ENCODE measurements around the gene SLC9B2. TPM values are rescaled to one million over a fixed set of nuclear protein-coding genes. Genes with fewer than 3 reads are reported as not detected.
A peak's percentile ranks its signal among the peaks of the same experiment; 100 is the strongest.

The SLC9B2 gene
- polyA plus RNA-seq (2013, experiment 1 of 2; ENCODE audit: insufficient read length): 10.3 TPM
- 9.5 TPM for polyA plus RNA-seq (2013, experiment 2 of 2; ENCODE audit: insufficient read length)

GRCh38 chr4:103076747-103077347, at the start of gene SLC9B2:
TSS of gene SLC9B2 (minus strand) at chr4:103076761. CDS start at chr4:103067550, 9,211 bp downstream.
- DNase-seq: no peak

DNA sequence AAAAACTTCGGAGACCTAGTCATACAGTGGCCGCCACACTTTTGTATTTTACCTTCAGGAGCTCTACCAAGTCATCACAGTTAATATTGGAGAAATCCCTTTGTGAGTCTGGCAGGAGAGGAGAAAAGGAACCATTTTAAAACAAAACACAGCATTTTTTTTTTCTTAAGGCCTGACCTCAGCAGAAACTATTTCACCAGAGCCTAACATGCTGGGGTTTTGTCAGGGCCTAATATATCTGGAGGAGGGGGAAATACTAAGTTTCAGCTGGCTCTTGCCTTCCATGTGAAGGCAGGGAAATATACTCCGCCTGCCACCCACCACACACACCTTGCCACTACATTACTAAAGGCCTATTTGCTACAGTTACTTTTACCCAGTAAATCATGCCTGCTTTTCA, 49.6 kb upstream of the SLC9B2 start:
- DNase-seq: no peak

GRCh38 chr4:103123114-103123513, 46.6 kb upstream of the SLC9B2 start:
- DNase-seq: no peak

GRCh38 chr4:103118166-103118565, 41.6 kb upstream of the SLC9B2 start:
- DNase-seq: no peak

GRCh38 chr4:103111598-103111997, 35.0 kb upstream of the SLC9B2 start:
- no peak for DNase-seq

- no peak for DNase-seq
These were observed 32.0 kb upstream of the SLC9B2 start for GRCh38 chr4:103108542-103108941.

DNA sequence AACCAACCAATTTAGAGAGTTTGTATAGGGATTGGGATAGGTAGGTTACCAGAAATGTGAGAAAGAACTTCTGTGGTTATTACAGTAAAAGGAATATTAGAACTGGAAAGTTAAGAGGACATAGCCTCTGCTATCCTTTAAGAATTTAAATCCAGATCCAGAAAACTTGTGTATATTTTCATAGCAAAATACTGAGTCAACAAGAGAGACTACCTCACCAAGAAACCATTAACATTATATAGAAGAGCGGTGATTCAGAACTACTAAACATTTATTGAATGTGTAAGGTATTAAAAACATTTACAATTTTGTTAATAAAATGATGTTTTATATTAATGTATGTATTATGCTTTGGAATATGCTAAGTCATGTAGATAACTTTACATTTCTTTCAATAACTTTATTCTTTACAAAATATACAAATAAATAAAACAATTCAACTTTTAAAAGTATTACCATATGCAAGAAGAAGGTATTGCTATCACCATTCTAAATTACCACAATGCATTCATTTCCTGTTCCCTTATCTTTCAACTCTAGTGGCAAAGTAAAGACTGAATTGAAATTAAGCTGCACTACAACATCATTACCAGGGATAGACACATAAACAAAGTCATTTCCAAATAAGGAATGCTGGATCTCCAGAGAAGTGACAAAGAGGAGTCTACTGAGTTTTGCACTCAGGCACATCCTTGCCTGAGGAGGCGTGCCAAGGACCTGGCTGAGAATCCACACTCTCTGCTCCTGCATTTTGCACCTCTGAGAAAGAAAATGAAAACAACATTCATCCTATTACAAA, 29.2 kb upstream of the SLC9B2 start:
- DNase-seq: peak; percentile 34

DNA sequence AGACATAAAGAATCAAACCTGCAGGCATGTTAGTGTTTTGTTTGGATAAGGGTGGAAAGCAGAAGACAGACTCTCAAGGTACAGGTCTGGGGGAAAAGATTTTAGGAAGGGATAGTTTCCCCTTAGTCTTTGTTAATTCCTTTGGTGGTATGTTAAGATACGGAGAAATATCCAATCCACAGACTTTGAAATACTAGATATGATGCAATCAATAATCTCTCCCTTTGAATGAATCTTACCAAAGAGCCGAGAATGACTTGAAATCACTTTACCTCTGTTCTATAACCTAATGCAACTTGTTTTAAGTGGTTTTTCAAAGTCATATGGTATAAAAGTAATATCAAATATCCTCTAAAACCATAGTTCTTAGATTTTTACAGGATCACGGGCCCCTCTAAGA, 28.3 kb upstream of the SLC9B2 start:
- no peak for DNase-seq

- no peak for DNase-seq
These were observed 24.1 kb upstream of the SLC9B2 start for GRCh38 chr4:103100691-103101090.

GRCh38 chr4:103099691-103100392, 23.3 kb upstream of the SLC9B2 start, which contains the start of gene BDH2:
TSS of gene BDH2 (minus strand) at chr4:103099834. CDS start at chr4:103096254, 3,580 bp downstream.
- peak; percentile 91 for DNase-seq

GRCh38 chr4:103098756-103099440, 22.3 kb upstream of the SLC9B2 start:
- no peak for DNase-seq

DNA sequence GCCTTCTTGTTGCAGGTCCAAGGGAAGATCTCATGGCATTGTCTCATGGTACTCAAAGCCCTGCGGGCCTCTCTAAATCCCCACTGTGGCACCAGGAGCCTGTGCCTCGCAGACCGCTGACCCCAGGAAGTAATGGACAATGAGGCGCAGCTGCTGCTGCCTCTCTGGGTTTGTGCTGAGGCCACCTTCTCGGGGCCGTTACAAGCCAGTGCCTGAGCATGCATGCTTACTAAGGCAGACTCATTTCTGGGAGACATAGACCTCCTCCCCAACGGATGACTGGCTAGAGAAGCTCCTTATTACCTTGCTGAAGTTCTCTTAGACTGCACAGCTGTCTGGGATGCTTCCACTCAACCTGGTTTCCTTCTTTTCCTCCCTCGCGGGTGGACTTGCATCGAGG, 21.8 kb upstream of the SLC9B2 start:
- no peak for DNase-seq

DNA sequence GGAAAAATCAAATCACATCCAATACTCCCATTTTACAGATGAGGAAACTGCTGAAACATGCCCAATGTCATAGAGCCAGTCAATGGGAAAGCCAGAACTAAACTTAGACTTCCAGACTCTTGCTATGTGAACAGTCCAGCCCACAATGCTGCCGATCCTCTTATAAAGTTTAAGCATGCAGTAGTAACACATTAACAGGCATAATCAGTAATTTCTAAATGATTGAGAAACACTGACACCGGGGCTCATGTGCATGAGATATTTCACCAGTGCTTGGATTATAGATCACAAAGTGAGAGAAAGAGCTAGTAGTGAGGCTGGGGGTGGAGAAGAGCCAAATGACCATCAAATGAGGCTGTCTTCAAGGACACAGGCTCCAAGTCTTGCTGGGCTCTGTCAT, 20.6 kb upstream of the SLC9B2 start:
- no peak for DNase-seq

GRCh38 chr4:103095080-103095479, 18.5 kb upstream of the SLC9B2 start:
- no peak for DNase-seq

GRCh38 chr4:103092245-103092644, 15.7 kb upstream of the SLC9B2 start:
- no peak for DNase-seq

DNA sequence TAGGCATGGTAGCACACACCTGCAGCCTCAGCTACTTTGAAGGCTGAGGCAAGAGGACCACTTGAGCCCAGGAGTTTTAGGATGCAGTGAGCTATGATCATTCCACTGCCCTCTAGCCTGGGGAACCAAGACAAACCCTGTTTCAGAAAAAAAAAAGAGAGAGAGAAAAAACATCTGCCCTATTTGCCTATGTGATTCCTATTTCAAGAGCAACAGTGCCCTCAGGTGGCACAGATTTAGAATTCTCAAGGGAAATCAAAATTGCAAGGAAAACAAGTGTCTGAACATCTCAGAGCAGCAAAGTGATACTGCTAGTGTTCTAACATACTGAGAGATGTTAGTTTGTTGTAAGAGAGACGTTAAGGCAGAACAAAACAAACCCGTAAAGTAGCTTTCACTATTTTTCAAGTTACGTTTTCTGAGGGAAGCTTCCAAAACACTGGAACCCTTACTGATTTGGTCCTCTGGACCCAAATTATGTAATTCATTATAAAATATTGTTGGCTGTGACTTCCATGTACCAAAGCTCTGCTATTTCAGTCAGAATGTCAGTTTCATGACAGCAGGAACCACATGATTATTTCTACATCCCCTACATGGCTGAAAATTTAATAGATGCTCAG, 15.2 kb upstream of the SLC9B2 start:
- peak; percentile 67 for DNase-seq

GRCh38 chr4:103089481-103089880, 12.9 kb upstream of the SLC9B2 start:
- no peak for DNase-seq

- no peak for DNase-seq
These were observed 10.0 kb upstream of the SLC9B2 start for GRCh38 chr4:103086551-103086950.

DNA sequence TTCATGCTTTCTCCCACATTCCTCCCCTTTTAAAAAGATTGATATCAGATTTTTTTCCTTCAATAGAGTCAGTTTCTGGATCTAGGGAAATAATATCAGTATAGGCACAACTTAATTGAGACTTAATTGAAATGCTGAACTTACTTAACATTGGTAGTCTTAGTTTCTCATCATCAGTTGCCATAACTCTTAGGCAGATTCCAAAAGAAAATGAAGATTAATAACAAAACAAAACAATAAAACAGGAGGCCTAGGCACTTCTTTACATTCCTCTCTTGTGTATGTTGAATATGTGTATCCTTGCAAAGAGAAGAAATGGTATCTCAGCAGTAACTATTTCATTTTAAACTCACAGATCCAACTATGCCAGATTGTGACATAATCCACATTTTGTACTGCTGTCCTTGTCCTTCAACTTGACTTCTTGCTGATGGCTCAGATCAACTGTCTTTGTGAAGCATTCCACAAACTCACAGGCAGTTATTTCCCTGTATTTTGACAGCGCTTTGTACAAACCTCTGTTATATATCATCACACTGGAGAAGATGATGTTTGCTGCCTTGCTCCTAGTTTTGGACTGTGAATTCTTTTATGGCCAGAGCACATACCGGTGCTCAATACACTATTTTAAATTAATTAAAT, 9.1 kb upstream of the SLC9B2 start:
- no peak for DNase-seq

- no peak for DNase-seq
These were observed 3.1 kb upstream of the SLC9B2 start for GRCh38 chr4:103079621-103080020.

- DNase-seq: peak; percentile 76
These were observed 441 bp downstream of the SLC9B2 start for GRCh38 chr4:103075894-103076746.

Measured in fibroblast of skin of back (primary cell).